HL-60 (cell line): ENCODE measurements around the gene TFAP2D.

Source experiments
- GABPA ChIP-seq: IDR thresholded peaks from 2 replicates; pipeline ENCODE4 v1.6.1; 2012; ENCODE audit warnings: low read depth
- POLR2AphosphoS5 ChIP-seq: IDR thresholded peaks from 2 replicates; pipeline ENCODE4 v1.6.1; 2012; ENCODE audit warnings: low read depth
- REST ChIP-seq: IDR thresholded peaks from 2 replicates; pipeline ENCODE4 v1.6.1; 2012; ENCODE audit warnings: low read depth; ENCODE audit not compliant: insufficient replicate concordance
- TF ChIP-seq, protein P1 (sequence below): IDR thresholded peaks from one replicate; pipeline ENCODE4 v1.5.1; 2011; ENCODE audit warnings: low read length, control low read depth, inconsistent platforms; ENCODE audit not compliant: insufficient read depth

- TF ChIP-seq, protein P1, sequence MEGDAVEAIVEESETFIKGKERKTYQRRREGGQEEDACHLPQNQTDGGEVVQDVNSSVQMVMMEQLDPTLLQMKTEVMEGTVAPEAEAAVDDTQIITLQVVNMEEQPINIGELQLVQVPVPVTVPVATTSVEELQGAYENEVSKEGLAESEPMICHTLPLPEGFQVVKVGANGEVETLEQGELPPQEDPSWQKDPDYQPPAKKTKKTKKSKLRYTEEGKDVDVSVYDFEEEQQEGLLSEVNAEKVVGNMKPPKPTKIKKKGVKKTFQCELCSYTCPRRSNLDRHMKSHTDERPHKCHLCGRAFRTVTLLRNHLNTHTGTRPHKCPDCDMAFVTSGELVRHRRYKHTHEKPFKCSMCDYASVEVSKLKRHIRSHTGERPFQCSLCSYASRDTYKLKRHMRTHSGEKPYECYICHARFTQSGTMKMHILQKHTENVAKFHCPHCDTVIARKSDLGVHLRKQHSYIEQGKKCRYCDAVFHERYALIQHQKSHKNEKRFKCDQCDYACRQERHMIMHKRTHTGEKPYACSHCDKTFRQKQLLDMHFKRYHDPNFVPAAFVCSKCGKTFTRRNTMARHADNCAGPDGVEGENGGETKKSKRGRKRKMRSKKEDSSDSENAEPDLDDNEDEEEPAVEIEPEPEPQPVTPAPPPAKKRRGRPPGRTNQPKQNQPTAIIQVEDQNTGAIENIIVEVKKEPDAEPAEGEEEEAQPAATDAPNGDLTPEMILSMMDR: peak; percentile 34
- TF ChIP-seq REST: no peak
- no peak for TF ChIP-seq GABPA
- TF ChIP-seq POLR2AphosphoS5: no peak
Observed at GRCh38 chr6:50816115-50816675, 102.9 kb downstream of the TFAP2D start.
